Measurements from ENCODE around the gene NOTCH2.

- TF ChIP-seq, protein P1, sequence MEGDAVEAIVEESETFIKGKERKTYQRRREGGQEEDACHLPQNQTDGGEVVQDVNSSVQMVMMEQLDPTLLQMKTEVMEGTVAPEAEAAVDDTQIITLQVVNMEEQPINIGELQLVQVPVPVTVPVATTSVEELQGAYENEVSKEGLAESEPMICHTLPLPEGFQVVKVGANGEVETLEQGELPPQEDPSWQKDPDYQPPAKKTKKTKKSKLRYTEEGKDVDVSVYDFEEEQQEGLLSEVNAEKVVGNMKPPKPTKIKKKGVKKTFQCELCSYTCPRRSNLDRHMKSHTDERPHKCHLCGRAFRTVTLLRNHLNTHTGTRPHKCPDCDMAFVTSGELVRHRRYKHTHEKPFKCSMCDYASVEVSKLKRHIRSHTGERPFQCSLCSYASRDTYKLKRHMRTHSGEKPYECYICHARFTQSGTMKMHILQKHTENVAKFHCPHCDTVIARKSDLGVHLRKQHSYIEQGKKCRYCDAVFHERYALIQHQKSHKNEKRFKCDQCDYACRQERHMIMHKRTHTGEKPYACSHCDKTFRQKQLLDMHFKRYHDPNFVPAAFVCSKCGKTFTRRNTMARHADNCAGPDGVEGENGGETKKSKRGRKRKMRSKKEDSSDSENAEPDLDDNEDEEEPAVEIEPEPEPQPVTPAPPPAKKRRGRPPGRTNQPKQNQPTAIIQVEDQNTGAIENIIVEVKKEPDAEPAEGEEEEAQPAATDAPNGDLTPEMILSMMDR (conservative IDR thresholded peaks at IDR 0.05) = no peak
- TF ChIP-seq ZFX (IDR thresholded peaks at IDR 0.05) = no peak
These were observed 82.3 kb downstream of the NOTCH2 start for GRCh38 chr1:119987112-119987511.

Data from C4-2B (cell line).